ENCODE measurements around the gene SIRPD.

DNA sequence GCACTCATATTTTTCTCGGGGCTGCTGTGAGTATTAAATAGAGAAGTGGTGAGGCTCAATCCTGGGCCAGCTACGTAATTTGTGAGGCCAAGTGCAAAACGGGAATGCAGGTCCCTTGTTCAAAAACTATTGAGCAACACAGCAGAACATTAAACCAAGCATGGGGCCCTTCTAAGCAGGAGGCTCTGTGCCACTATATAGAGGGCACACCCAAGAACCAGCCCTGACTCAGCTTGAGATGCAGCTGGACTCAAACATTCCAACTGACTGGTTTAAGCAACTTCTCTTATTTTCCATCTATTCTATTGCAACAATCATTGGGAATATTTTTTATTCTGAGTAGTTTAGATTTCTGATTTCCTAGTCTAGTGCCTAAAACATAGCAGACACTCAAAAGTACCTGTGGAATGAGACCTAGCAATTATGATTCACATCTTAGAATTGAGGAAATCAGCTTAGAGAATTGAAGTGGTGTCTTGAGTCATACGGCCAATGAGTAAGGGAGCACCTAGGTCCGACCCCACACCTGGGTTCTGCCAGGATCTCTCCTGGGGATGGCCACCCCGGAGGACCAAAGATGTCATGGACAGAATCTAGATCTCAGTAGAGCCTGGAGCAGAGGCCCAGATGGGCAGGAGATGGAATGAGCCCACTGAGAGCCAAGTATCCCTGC lies 67.6 kb downstream of the SIRPD start:
- TF ChIP-seq, protein P1, sequence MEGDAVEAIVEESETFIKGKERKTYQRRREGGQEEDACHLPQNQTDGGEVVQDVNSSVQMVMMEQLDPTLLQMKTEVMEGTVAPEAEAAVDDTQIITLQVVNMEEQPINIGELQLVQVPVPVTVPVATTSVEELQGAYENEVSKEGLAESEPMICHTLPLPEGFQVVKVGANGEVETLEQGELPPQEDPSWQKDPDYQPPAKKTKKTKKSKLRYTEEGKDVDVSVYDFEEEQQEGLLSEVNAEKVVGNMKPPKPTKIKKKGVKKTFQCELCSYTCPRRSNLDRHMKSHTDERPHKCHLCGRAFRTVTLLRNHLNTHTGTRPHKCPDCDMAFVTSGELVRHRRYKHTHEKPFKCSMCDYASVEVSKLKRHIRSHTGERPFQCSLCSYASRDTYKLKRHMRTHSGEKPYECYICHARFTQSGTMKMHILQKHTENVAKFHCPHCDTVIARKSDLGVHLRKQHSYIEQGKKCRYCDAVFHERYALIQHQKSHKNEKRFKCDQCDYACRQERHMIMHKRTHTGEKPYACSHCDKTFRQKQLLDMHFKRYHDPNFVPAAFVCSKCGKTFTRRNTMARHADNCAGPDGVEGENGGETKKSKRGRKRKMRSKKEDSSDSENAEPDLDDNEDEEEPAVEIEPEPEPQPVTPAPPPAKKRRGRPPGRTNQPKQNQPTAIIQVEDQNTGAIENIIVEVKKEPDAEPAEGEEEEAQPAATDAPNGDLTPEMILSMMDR (optimal IDR thresholded peaks at IDR 0.05 in 1 of 3, IDR thresholded peaks at IDR 0.05 in 1 of 3, conservative IDR thresholded peaks at IDR 0.05 in 1 of 3; ENCODE audit: extremely low read depth in 1 of 3, insufficient read depth in 2 of 3, low read length in 3 of 3): no peak
- TF ChIP-seq EZH2 (IDR thresholded peaks at IDR 0.05; ENCODE audit: low read length): no peak
